IMR-90 (cell line): ENCODE measurements around the gene STAT3. TPM values are rescaled to one million over a fixed set of nuclear protein-coding genes. Genes with fewer than 3 reads are reported as not detected.

ENCODE experiments used
- FOS ChIP-seq: fragments of 150-350 bp; IDR thresholded peaks from 2 replicates; pipeline ENCODE4 v1.6.1; 2016; ENCODE audit warnings: low read depth, low read length
- RAD21 ChIP-seq: IDR thresholded peaks from 2 replicates; pipeline ENCODE4 v1.6.1; 2012; ENCODE audit warnings: low read length, improper control_type of control experiment
- polyA plus RNA-seq, 3 experiments: library from polyadenylated mRNA; depleted of rRNA; stranded (reverse); fragments of >200 nt; gene quantifications; 2 replicates each; pipeline ENCODE4 v1.2.3, GENCODE V29; 2012; ENCODE audit warnings: low replicate concordance in 1 of 3
- total RNA-seq: library from RNA; depleted of rRNA; stranded (reverse); fragments of >200 nt; gene quantifications from 2 replicates; pipeline ENCODE4 v1.2.3, GENCODE V29; 2012
- TF ChIP-seq, protein P1 (sequence below): conservative IDR thresholded peaks from 2 replicates; pipeline ENCODE4 v1.5.1; 2012; ENCODE audit warnings: mild to moderate bottlenecking, low read depth, low read length, improper control_type of control experiment

The STAT3 gene
- total and polyA plus RNA-seq, 2 of the 4 experiments (the other 2 are of a cell fraction): 47.2 to 66.3 TPM

DNA sequence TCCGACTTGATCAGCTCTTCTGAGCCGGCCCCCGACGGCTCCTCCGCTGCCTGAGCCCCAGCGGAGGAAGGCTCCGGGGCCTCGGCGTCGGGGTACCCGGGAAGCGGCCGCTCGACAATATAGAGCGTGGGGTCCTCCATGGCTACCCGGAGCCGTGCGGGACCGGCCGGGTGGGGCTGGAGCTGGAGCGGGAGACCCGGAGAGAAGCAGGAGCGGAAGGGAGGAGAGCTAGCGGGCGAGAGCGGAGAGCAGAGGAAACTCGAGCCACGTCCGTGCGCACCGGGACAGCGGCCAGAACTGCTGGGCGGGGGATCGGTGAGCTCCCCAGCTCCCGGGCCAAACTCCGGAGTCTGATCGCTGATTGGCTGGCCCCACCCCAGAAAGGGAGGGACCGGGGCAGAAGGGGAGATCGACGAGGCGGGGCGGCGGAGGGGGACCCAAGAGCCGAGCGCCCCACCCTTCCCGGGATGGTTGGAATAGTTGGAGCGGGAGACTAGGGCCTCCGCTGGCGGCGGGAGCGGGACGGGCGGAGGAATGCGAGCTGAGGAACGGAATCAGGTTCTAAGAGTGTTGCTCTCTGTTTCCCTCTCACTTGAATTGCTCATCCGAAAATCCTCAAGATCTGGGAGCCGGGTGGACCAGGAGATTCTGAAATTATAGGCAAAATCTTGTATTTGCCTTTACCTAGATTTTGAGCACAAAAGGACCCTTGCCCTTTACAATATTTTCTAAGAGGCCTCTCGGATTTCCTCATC is 34.9 kb upstream of the STAT3 start, which contains the start of gene CAVIN1 (continued):
- TF ChIP-seq, protein P1, sequence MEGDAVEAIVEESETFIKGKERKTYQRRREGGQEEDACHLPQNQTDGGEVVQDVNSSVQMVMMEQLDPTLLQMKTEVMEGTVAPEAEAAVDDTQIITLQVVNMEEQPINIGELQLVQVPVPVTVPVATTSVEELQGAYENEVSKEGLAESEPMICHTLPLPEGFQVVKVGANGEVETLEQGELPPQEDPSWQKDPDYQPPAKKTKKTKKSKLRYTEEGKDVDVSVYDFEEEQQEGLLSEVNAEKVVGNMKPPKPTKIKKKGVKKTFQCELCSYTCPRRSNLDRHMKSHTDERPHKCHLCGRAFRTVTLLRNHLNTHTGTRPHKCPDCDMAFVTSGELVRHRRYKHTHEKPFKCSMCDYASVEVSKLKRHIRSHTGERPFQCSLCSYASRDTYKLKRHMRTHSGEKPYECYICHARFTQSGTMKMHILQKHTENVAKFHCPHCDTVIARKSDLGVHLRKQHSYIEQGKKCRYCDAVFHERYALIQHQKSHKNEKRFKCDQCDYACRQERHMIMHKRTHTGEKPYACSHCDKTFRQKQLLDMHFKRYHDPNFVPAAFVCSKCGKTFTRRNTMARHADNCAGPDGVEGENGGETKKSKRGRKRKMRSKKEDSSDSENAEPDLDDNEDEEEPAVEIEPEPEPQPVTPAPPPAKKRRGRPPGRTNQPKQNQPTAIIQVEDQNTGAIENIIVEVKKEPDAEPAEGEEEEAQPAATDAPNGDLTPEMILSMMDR: 0 out of 2 replicates have a peak, but pooled peaks have one; percentile 8
- TF ChIP-seq RAD21 (no peak; the same call in none of the 2 replicates), FOS (no peak)
